Osteocyte (in vitro differentiated cells): ENCODE data around the gene SSX4B. TPM values are rescaled to one million over a fixed set of nuclear protein-coding genes. Genes with fewer than 3 reads are reported as not detected.
"Not testable (repeated sequence)": the region's sequence is repeated elsewhere in the genome, so short reads cannot be mapped to it uniquely, and the experiment has no call there.

Experiments
- DNase-seq: peaks from one replicate; pipeline ENCODE4 v3.0.0; 2021; ENCODE audit warnings: mixed read lengths; ENCODE audit not compliant: unreplicated experiment; ENCODE audit errors: extremely low spot score
- H3K27ac Mint-ChIP-seq: one replicate; pipeline ENCODE4 v1.8.0; 2021; ENCODE audit warnings: mild to moderate bottlenecking, mixed read lengths; ENCODE audit not compliant: unreplicated experiment
- H3K27me3 Mint-ChIP-seq: one replicate; pipeline ENCODE4 v1.8.0; 2021; ENCODE audit warnings: mixed read lengths; ENCODE audit not compliant: unreplicated experiment
- H3K36me3 Mint-ChIP-seq: one replicate; pipeline ENCODE4 v1.8.0; 2021; ENCODE audit warnings: mixed read lengths; ENCODE audit not compliant: unreplicated experiment
- H3K4me1 Mint-ChIP-seq: one replicate; pipeline ENCODE4 v1.8.0; 2021; ENCODE audit warnings: mixed read lengths; ENCODE audit not compliant: unreplicated experiment
- H3K4me3 Mint-ChIP-seq: one replicate; pipeline ENCODE4 v1.8.0; 2021; ENCODE audit warnings: mild to moderate bottlenecking, moderate library complexity, mixed read lengths; ENCODE audit not compliant: unreplicated experiment
- H3K9me3 Mint-ChIP-seq: one replicate; pipeline ENCODE4 v1.8.0; 2021; ENCODE audit warnings: mixed read lengths; ENCODE audit not compliant: unreplicated experiment
- CTCF ChIP-seq: fragments of 200-600 bp; sonication (generic); IDR thresholded peaks from 2 replicates; pipeline ENCODE4 v1.5.0; 2021; ENCODE audit warnings: antibody characterized with exemption, mild to moderate bottlenecking, moderate library complexity
- total RNA-seq: library from RNA; stranded (reverse); gene quantifications from 2 replicates; pipeline ENCODE4 v1.2.1, GENCODE V29; 2021

Gene SSX4B
- total RNA-seq, 1 donor from 2014 or later, result not detected

- not testable (repeated sequence) for H3K4me1 Mint-ChIP-seq
Observed at GRCh38 chrX:48396931-48397330, 14.8 kb downstream of the SSX4B start.

GRCh38 chrX:48383239-48383638 lies 28.5 kb downstream of the SSX4B start, which contains the start of gene SSX4:
SSX4 (plus strand) TSS chrX:48383539; CDS start chrX:48384054, 515 bp downstream.
- not testable (repeated sequence) for H3K9me3 Mint-ChIP-seq

More at GRCh38 chrX:48396931-48397330, 14.8 kb downstream of the SSX4B start:
- not testable (repeated sequence) for H3K27me3 Mint-ChIP-seq, H3K4me3 Mint-ChIP-seq, DNase-seq, H3K27ac Mint-ChIP-seq, H3K36me3 Mint-ChIP-seq, H3K9me3 Mint-ChIP-seq

GRCh38 chrX:48370408-48370807 lies 41.4 kb downstream of the SSX4B start:
- H3K4me1 Mint-ChIP-seq, H3K27me3 Mint-ChIP-seq: not testable (repeated sequence)

More at GRCh38 chrX:48383239-48383638, 28.5 kb downstream of the SSX4B start, which contains the start of gene SSX4:
- not testable (repeated sequence) for DNase-seq, H3K27ac Mint-ChIP-seq, H3K36me3 Mint-ChIP-seq, H3K27me3 Mint-ChIP-seq, H3K4me3 Mint-ChIP-seq, H3K4me1 Mint-ChIP-seq

GRCh38 chrX:48367717-48368408 lies 43.9 kb downstream of the SSX4B start:
- DNase-seq, H3K36me3 Mint-ChIP-seq, H3K4me1 Mint-ChIP-seq, H3K27me3 Mint-ChIP-seq, H3K27ac Mint-ChIP-seq, H3K9me3 Mint-ChIP-seq, H3K4me3 Mint-ChIP-seq: not testable (repeated sequence)

More at GRCh38 chrX:48370408-48370807, 41.4 kb downstream of the SSX4B start:
- H3K27ac Mint-ChIP-seq, H3K9me3 Mint-ChIP-seq, H3K4me3 Mint-ChIP-seq, H3K36me3 Mint-ChIP-seq, DNase-seq: not testable (repeated sequence)

- H3K27me3 Mint-ChIP-seq, H3K9me3 Mint-ChIP-seq, H3K4me1 Mint-ChIP-seq, DNase-seq, H3K36me3 Mint-ChIP-seq, H3K4me3 Mint-ChIP-seq, H3K27ac Mint-ChIP-seq: not testable (repeated sequence)
Observed at GRCh38 chrX:48359281-48359680, 52.5 kb downstream of the SSX4B start.

GRCh38 chrX:48357681-48358080 lies 54.1 kb downstream of the SSX4B start:
- H3K27ac Mint-ChIP-seq, result no peak overlapping the region
- H3K36me3 Mint-ChIP-seq, result no peaks in the 10 kb centered on the region
- DNase-seq, result no peak
- TF ChIP-seq CTCF, result no peak
- no peaks in the 10 kb centered on the region for H3K27me3 Mint-ChIP-seq
- H3K9me3 Mint-ChIP-seq, result no peaks in the 10 kb centered on the region
- no peaks in the 10 kb centered on the region for H3K4me1 Mint-ChIP-seq
- H3K4me3 Mint-ChIP-seq, result no peak overlapping the region

GRCh38 chrX:48356315-48357094 lies 55.3 kb downstream of the SSX4B start, which contains the start of gene SSX3:
SSX3 (minus strand) TSS chrX:48356703; CDS start chrX:48355249, 1,454 bp downstream.
- H3K4me3 Mint-ChIP-seq, H3K9me3 Mint-ChIP-seq, H3K27ac Mint-ChIP-seq, DNase-seq, H3K4me1 Mint-ChIP-seq, H3K27me3 Mint-ChIP-seq, H3K36me3 Mint-ChIP-seq: not testable (repeated sequence)

Other genes starting within 250 kb of the SSX4B start
- gene SSX5, start 215.2 kb downstream of the SSX4B start, total RNA-seq, result not detected in 2 replicates
- not detected in 2 replicates for gene SSX1, start 156.6 kb downstream of the SSX4B start, total RNA-seq
- gene SSX3, start 55.3 kb downstream of the SSX4B start, total RNA-seq, result not detected in 2 replicates
- not detected in 2 replicates for gene SSX4, start 28.4 kb downstream of the SSX4B start, total RNA-seq
- not detected in 2 replicates for gene SLC38A5, start 58.3 kb upstream of the SSX4B start, total RNA-seq
- gene FTSJ1, start 64.2 kb upstream of the SSX4B start, total RNA-seq, result 47.6 and 57.1 TPM in 2 replicates
- gene PORCN, start 97.0 kb upstream of the SSX4B start, total RNA-seq, result 16.9 and 20.2 TPM in 2 replicates
- 39.3 and 42.5 TPM in 2 replicates for gene EBP, start 109.8 kb upstream of the SSX4B start, total RNA-seq
- gene TBC1D25, start 127.8 kb upstream of the SSX4B start, total RNA-seq, result 16.4 and 19.9 TPM in 2 replicates
- 298 and 325 TPM in 2 replicates for gene RBM3, start 162.5 kb upstream of the SSX4B start, total RNA-seq
- gene WDR13, start 185.5 kb upstream of the SSX4B start, total RNA-seq, result 89.9 and 97.8 TPM in 2 replicates